Measurements from ENCODE around the gene CNGA4.
"Not testable (repeated sequence)": the region's sequence is repeated elsewhere in the genome, so short reads cannot be mapped to it uniquely, and the experiment has no call there.

The CNGA4 gene

GRCh38 chr11:6245536-6245935 lies 6.6 kb downstream of the CNGA4 start:
- Histone ChIP-seq H3K27me3 (ENCODE audit: insufficient read depth, low read length, poor library complexity, severe bottlenecking) (peaks cover 5% of the 10 kb centered on the region), H3K9ac (ENCODE audit: low read depth, low read length, poor library complexity, severe bottlenecking) (no peak overlapping the region), H3F3A (ENCODE audit: low read depth) (no peaks in the 10 kb centered on the region), H3K9me2 (replicated peaks; ENCODE audit: low read depth, low read length) (no peaks in the 10 kb centered on the region), H4K20me1 (ENCODE audit: insufficient read depth, low read length, poor library complexity, severe bottlenecking) (no peaks in the 10 kb centered on the region), H3K4me3 (ENCODE audit: low read length, poor library complexity, severe bottlenecking) (no peak overlapping the region), H3K9me3 (ENCODE audit: insufficient read depth, low read depth, low read length) (no peaks in the 10 kb centered on the region), H3K4me2 (ENCODE audit: low read depth, low read length, poor library complexity, severe bottlenecking) (no peak overlapping the region), H2AFZ (ENCODE audit: low read length) (no peak overlapping the region), H3K36me3 (ENCODE audit: insufficient read depth, low read length) (no peaks in the 10 kb centered on the region), H3K79me2 (ENCODE audit: insufficient read depth, low read length) (no peaks in the 10 kb centered on the region), H3K4me1 (ENCODE audit: insufficient read depth, low read length, poor library complexity, severe bottlenecking) (no peaks in the 10 kb centered on the region)
- TF ChIP-seq CTCF (conservative IDR thresholded peaks at IDR 0.05; ENCODE audit: low read length) (no peak), EZH2phosphoT487 (IDR thresholded peaks at IDR 0.05; ENCODE audit: borderline replicate concordance) (no peak)

DNA sequence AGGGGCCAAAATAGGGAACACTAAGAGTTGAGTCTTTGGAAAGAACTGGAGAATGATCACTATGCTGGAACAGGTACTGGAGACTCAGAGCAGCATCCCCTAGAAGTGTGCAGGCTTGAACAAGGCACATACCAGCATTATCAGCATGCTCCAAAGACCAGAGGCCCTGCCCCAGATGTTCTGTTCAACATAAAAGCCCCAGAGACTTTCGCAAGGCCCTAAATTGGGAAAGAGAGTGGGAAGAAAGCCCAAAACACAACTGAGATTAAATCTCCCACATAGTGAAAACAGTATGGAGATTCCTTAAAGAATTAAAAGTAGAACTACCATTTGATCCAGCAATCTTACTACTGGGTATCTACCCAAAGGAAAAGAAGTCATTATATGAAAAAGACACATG lies 9.4 kb downstream of the CNGA4 start:
- Histone ChIP-seq H3K9me2 (replicated peaks; ENCODE audit: low read depth, low read length) (no peaks in the 10 kb centered on the region), H3K4me3 (ENCODE audit: low read length, poor library complexity, severe bottlenecking) (no peak overlapping the region), H3K79me2 (ENCODE audit: insufficient read depth, low read length) (no peaks in the 10 kb centered on the region), H3F3A (ENCODE audit: low read depth) (no peaks in the 10 kb centered on the region), H3K27me3 (ENCODE audit: insufficient read depth, low read length, poor library complexity, severe bottlenecking) (no peaks in the 10 kb centered on the region), H3K9me3 (ENCODE audit: insufficient read depth, low read depth, low read length) (no peaks in the 10 kb centered on the region), H3K4me2 (ENCODE audit: low read depth, low read length, poor library complexity, severe bottlenecking) (no peak overlapping the region), H4K20me1 (ENCODE audit: insufficient read depth, low read length, poor library complexity, severe bottlenecking) (no peaks in the 10 kb centered on the region), H3K4me1 (ENCODE audit: insufficient read depth, low read length, poor library complexity, severe bottlenecking) (no peaks in the 10 kb centered on the region), H2AFZ (ENCODE audit: low read length) (no peak overlapping the region), H3K36me3 (ENCODE audit: insufficient read depth, low read length) (no peaks in the 10 kb centered on the region), H3K9ac (ENCODE audit: low read depth, low read length, poor library complexity, severe bottlenecking) (no peak overlapping the region)
- TF ChIP-seq EZH2phosphoT487 (IDR thresholded peaks at IDR 0.05; ENCODE audit: borderline replicate concordance) (no peak), CTCF (conservative IDR thresholded peaks at IDR 0.05; ENCODE audit: low read length) (no peak)

GRCh38 chr11:6248897-6249296 lies 10.0 kb downstream of the CNGA4 start:
- not testable (repeated sequence) for H3K79me2 ChIP-seq (ENCODE audit: insufficient read depth, low read length); H3K27me3 ChIP-seq (ENCODE audit: insufficient read depth, low read length, poor library complexity, severe bottlenecking); H3F3A ChIP-seq (ENCODE audit: low read depth); H3K4me3 ChIP-seq (ENCODE audit: low read length, poor library complexity, severe bottlenecking); H3K4me1 ChIP-seq (ENCODE audit: insufficient read depth, low read length, poor library complexity, severe bottlenecking); H2AFZ ChIP-seq (ENCODE audit: low read length); H4K20me1 ChIP-seq (ENCODE audit: insufficient read depth, low read length, poor library complexity, severe bottlenecking); H3K36me3 ChIP-seq (ENCODE audit: insufficient read depth, low read length); H3K9me3 ChIP-seq (ENCODE audit: insufficient read depth, low read depth, low read length); H3K4me2 ChIP-seq (ENCODE audit: low read depth, low read length, poor library complexity, severe bottlenecking); H3K9me2 ChIP-seq (replicated peaks; ENCODE audit: low read depth, low read length); H3K9ac ChIP-seq (ENCODE audit: low read depth, low read length, poor library complexity, severe bottlenecking)

GRCh38 chr11:6249770-6250555 lies 11.1 kb downstream of the CNGA4 start:
- H3K9me2 ChIP-seq (replicated peaks; ENCODE audit: low read depth, low read length): no peaks in the 10 kb centered on the region
- no peak overlapping the region for H3K4me2 ChIP-seq (ENCODE audit: low read depth, low read length, poor library complexity, severe bottlenecking)
- TF ChIP-seq EZH2phosphoT487 (IDR thresholded peaks at IDR 0.05; ENCODE audit: borderline replicate concordance): no peak
- TF ChIP-seq CTCF (conservative IDR thresholded peaks at IDR 0.05; ENCODE audit: low read length): no peak
- no peaks in the 10 kb centered on the region for H3F3A ChIP-seq (ENCODE audit: low read depth)
- H3K4me1 ChIP-seq (ENCODE audit: insufficient read depth, low read length, poor library complexity, severe bottlenecking): no peaks in the 10 kb centered on the region
- no peaks in the 10 kb centered on the region for H3K9me3 ChIP-seq (ENCODE audit: insufficient read depth, low read depth, low read length)
- no peak overlapping the region for H3K4me3 ChIP-seq (ENCODE audit: low read length, poor library complexity, severe bottlenecking)
- H3K9ac ChIP-seq (ENCODE audit: low read depth, low read length, poor library complexity, severe bottlenecking): no peak overlapping the region
- no peaks in the 10 kb centered on the region for H3K36me3 ChIP-seq (ENCODE audit: insufficient read depth, low read length)
- H3K79me2 ChIP-seq (ENCODE audit: insufficient read depth, low read length): no peaks in the 10 kb centered on the region
- no peaks in the 10 kb centered on the region for H4K20me1 ChIP-seq (ENCODE audit: insufficient read depth, low read length, poor library complexity, severe bottlenecking)
- no peak overlapping the region for H2AFZ ChIP-seq (ENCODE audit: low read length)
- no peaks in the 10 kb centered on the region for H3K27me3 ChIP-seq (ENCODE audit: insufficient read depth, low read length, poor library complexity, severe bottlenecking)
